Neural progenitor cell (in vitro differentiated cells): ENCODE measurements around the gene STK38. TPM values are rescaled to one million over a fixed set of nuclear protein-coding genes. Genes with fewer than 3 reads are reported as not detected.

Experiments used
- DNase-seq: peaks from one replicate; pipeline ENCODE4 v3.0.0-alpha.2; 2016; ENCODE audit warnings: low spot score
- H2AFZ ChIP-seq: fragments of 200-600 bp; sonication (generic); replicated peaks from 2 replicates; pipeline ENCODE4 v1.6.1; 2016; ENCODE audit warnings: antibody characterized with exemption
- H3F3A ChIP-seq: fragments of 200-600 bp; sonication (generic); 2 replicates; pipeline ENCODE4 v1.6.1; 2016; ENCODE audit warnings: antibody characterized with exemption, low read depth
- H3K27ac ChIP-seq: fragments of 200-600 bp; sonication (generic); 2 replicates; pipeline ENCODE4 v1.5.1; 2016; ENCODE audit warnings: mild to moderate bottlenecking
- H3K27me3 ChIP-seq: fragments of 200-600 bp; sonication (generic); 2 replicates; pipeline ENCODE4 v1.6.1; 2016; ENCODE audit warnings: mild to moderate bottlenecking, moderate library complexity
- H3K36me3 ChIP-seq: fragments of 200-600 bp; sonication (generic); 2 replicates; pipeline ENCODE4 v1.5.1; 2016
- H3K4me1 ChIP-seq: fragments of 200-600 bp; sonication (generic); 2 replicates; pipeline ENCODE4 v1.6.1; 2016; ENCODE audit warnings: mixed run types
- H3K4me2 ChIP-seq: fragments of 200-600 bp; sonication (generic); 2 replicates; pipeline ENCODE4 v1.6.1; 2016
- H3K4me3 ChIP-seq: fragments of 200-600 bp; sonication (generic); 2 replicates; pipeline ENCODE4 v1.5.1; 2016
- H3K79me2 ChIP-seq: fragments of 200-600 bp; sonication (generic); 2 replicates; pipeline ENCODE4 v1.6.1; 2016; ENCODE audit warnings: low read depth
- H3K9ac ChIP-seq: fragments of 200-600 bp; sonication (generic); 2 replicates; pipeline ENCODE4 v1.6.1; 2016
- H3K9me3 ChIP-seq: fragments of 200-600 bp; sonication (generic); 2 replicates; pipeline ENCODE4 v1.5.1; 2016; ENCODE audit warnings: low read depth
- H4K20me1 ChIP-seq: fragments of 200-600 bp; sonication (generic); 2 replicates; pipeline ENCODE4 v1.6.1; 2016; ENCODE audit warnings: low read depth
- H3K27ac Mint-ChIP-seq: 3 replicates; pipeline ENCODE4 v1.8.0; 2021; ENCODE audit warnings: mixed read lengths
- H3K27me3 Mint-ChIP-seq: 2 replicates; pipeline ENCODE4 v1.8.0; 2022; ENCODE audit warnings: low read depth, mild to moderate bottlenecking, inconsistent platforms, moderate library complexity, mixed read lengths; ENCODE audit not compliant: insufficient read depth
- H3K36me3 Mint-ChIP-seq: 3 replicates; pipeline ENCODE4 v1.8.0; 2021; ENCODE audit warnings: mixed read lengths
- H3K4me1 Mint-ChIP-seq: 3 replicates; pipeline ENCODE4 v1.8.0; 2021; ENCODE audit warnings: mixed read lengths
- H3K4me3 Mint-ChIP-seq: 3 replicates; pipeline ENCODE4 v1.8.0; 2021; ENCODE audit warnings: mild to moderate bottlenecking, moderate library complexity, mixed read lengths
- H3K9me3 Mint-ChIP-seq: 3 replicates; pipeline ENCODE4 v1.8.0; 2020; ENCODE audit warnings: mixed read lengths
- EZH2 ChIP-seq: fragments of 200-600 bp; sonication (generic); IDR thresholded peaks from 2 replicates; pipeline ENCODE4 v1.6.1; 2017; ENCODE audit warnings: antibody characterized with exemption, mild to moderate bottlenecking, moderate library complexity
- EZH2phosphoT487 ChIP-seq: fragments of 200-600 bp; sonication (generic); IDR thresholded peaks from 2 replicates; pipeline ENCODE4 v1.6.1; 2017; ENCODE audit warnings: antibody characterized with exemption
- total RNA-seq: library from RNA; depleted of rRNA; stranded (reverse); fragments of >200 nt; gene quantifications from 2 replicates; pipeline ENCODE4 v1.2.3, GENCODE V29; 2015; ENCODE audit warnings: low replicate concordance
- TF ChIP-seq, protein P1 (sequence below): fragments of 200-600 bp; sonication (generic); IDR thresholded peaks from 2 replicates; pipeline ENCODE4 v1.5.1; 2017; ENCODE audit warnings: antibody characterized with exemption, mild to moderate bottlenecking

Gene STK38
- total RNA-seq, 1 donor from 2014 or later = 31.9 TPM

- no peaks in the 10 kb centered on the region for H3K27me3 ChIP-seq
- no peak overlapping the region for H2AFZ ChIP-seq
- H3K4me1 ChIP-seq = peaks cover 4% of the 10 kb centered on the region
- DNase-seq = no peak
- Mint-ChIP-seq H3K36me3 (peaks cover 33% of the 10 kb centered on the region), H3K9me3 (no peaks in the 10 kb centered on the region), H3K27me3 (no peaks in the 10 kb centered on the region), H3K4me3 (no peak overlapping the region), H3K27ac (no peak overlapping the region), H3K4me1 (peaks cover 8% of the 10 kb centered on the region)
- H3K9ac ChIP-seq = no peak overlapping the region
- no peak overlapping the region for H3K27ac ChIP-seq
- H3K4me2 ChIP-seq = no peak overlapping the region
- TF ChIP-seq, protein P1, sequence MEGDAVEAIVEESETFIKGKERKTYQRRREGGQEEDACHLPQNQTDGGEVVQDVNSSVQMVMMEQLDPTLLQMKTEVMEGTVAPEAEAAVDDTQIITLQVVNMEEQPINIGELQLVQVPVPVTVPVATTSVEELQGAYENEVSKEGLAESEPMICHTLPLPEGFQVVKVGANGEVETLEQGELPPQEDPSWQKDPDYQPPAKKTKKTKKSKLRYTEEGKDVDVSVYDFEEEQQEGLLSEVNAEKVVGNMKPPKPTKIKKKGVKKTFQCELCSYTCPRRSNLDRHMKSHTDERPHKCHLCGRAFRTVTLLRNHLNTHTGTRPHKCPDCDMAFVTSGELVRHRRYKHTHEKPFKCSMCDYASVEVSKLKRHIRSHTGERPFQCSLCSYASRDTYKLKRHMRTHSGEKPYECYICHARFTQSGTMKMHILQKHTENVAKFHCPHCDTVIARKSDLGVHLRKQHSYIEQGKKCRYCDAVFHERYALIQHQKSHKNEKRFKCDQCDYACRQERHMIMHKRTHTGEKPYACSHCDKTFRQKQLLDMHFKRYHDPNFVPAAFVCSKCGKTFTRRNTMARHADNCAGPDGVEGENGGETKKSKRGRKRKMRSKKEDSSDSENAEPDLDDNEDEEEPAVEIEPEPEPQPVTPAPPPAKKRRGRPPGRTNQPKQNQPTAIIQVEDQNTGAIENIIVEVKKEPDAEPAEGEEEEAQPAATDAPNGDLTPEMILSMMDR = no peak
- TF ChIP-seq EZH2 (no peak), EZH2phosphoT487 (no peak)
- peaks cover 15% of the 10 kb centered on the region for H4K20me1 ChIP-seq
- no peaks in the 10 kb centered on the region for H3K9me3 ChIP-seq
- H3K36me3 ChIP-seq = peaks cover 9% of the 10 kb centered on the region
- H3K79me2 ChIP-seq = peaks cover 82% of the 10 kb centered on the region
- no peak overlapping the region for H3K4me3 ChIP-seq
- H3F3A ChIP-seq = no peaks in the 10 kb centered on the region
These were observed 7.3 kb downstream of the STK38 start for GRCh38 chr6:36539814-36540568.

DNA sequence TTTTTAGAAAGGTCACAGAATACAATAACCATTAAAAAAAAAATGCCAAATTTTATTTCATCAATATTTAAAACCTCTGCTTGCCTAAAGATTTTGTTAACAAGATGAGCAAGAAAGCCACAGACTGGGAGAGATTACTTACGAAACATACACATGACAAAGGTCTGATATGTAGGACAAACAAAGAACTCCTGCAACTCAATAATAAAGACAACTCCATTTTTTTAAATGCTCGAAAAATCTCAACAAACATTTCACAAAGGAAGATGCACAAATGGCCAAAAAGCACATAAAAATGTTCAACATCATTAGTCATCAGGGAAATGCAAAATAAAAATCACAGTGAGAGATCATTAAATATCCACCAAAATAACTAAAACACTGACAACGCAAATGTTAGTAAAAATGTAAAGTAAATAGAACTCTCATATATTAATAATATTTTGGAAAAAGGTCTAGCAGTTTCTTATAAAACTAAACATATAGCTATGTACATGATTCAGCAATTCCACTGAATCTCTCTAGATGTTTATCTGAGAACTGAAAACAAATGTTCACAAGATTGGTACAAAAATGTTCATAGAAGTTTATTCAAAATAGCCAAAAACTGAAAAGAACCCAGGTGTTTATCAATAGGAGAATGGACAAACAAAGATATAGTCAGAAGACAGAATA is 10.3 kb downstream of the STK38 start:
- Histone ChIP-seq H2AFZ (no peak overlapping the region), H3K4me1 (no peaks in the 10 kb centered on the region), H3K36me3 (peaks cover 9% of the 10 kb centered on the region), H3K4me3 (no peak overlapping the region), H3K27ac (no peak overlapping the region), H3F3A (no peaks in the 10 kb centered on the region), H3K27me3 (no peaks in the 10 kb centered on the region), H3K79me2 (peaks cover 80% of the 10 kb centered on the region), H3K4me2 (no peak overlapping the region), H4K20me1 (peaks cover 2% of the 10 kb centered on the region), H3K9ac (no peak overlapping the region), H3K9me3 (no peaks in the 10 kb centered on the region)
- TF ChIP-seq, protein P1 = no peak
- TF ChIP-seq EZH2phosphoT487 (no peak), EZH2 (no peak)
- no peak for DNase-seq
- Mint-ChIP-seq H3K36me3 (peaks cover 43% of the 10 kb centered on the region), H3K27ac (no peak overlapping the region), H3K27me3 (no peaks in the 10 kb centered on the region), H3K9me3 (no peaks in the 10 kb centered on the region), H3K4me1 (no peaks in the 10 kb centered on the region), H3K4me3 (no peak overlapping the region)

DNA sequence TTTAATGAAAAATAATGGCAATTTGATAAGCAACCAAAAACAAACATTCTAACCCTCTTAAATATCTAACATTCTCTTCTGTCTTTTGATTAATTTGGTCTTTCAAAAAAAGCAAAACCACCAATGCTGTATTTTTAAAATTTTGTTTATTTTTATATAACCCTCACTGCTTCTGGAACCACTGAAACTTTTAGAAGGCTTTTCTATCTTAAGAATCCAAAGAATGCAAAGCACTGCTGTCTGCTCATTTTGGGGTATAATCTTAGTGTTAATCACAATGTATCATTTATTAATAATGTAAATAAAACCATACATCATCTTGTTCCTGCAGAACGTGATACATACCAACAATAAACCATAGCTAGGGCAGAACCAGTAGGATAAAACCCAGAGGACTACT is 14.0 kb downstream of the STK38 start:
- TF ChIP-seq, protein P1 = no peak
- TF ChIP-seq EZH2phosphoT487 = no peak
- no peak for TF ChIP-seq EZH2
- Mint-ChIP-seq H3K4me1 (no peaks in the 10 kb centered on the region), H3K27ac (no peak overlapping the region), H3K4me3 (no peak overlapping the region), H3K27me3 (peaks cover 2% of the 10 kb centered on the region), H3K36me3 (peaks cover 45% of the 10 kb centered on the region), H3K9me3 (no peaks in the 10 kb centered on the region)
- no peaks in the 10 kb centered on the region for H3F3A ChIP-seq
- no peaks in the 10 kb centered on the region for H3K27me3 ChIP-seq
- no peak overlapping the region for H3K9ac ChIP-seq
- H3K4me2 ChIP-seq = no peak overlapping the region
- H3K27ac ChIP-seq = no peak overlapping the region
- H4K20me1 ChIP-seq = peaks cover 10% of the 10 kb centered on the region
- H3K9me3 ChIP-seq = no peaks in the 10 kb centered on the region
- peaks cover 9% of the 10 kb centered on the region for H3K36me3 ChIP-seq
- no peak overlapping the region for H3K4me3 ChIP-seq
- DNase-seq = no peak
- no peak overlapping the region for H2AFZ ChIP-seq
- H3K79me2 ChIP-seq = peaks cover 90% of the 10 kb centered on the region
- no peaks in the 10 kb centered on the region for H3K4me1 ChIP-seq
